ENCODE measurements around the gene SIPA1L3. TPM values are rescaled to one million over a fixed set of nuclear protein-coding genes. Genes with fewer than 3 reads are reported as not detected.

Gene SIPA1L3
- total RNA-seq, 6 donors from 2014 or later, result 57.3 to 91.6 (median 69.4) TPM

- no peaks in the 10 kb centered on the region for H3K9me3 ChIP-seq
- no peak for DNase-seq
- no peak for ATAC-seq (ENCODE audit: low FRiP score in 2 of 2)
- no peaks in the 10 kb centered on the region for H3K27me3 ChIP-seq
- H3K27ac ChIP-seq, result no peak overlapping the region
- peaks cover 6 to 63% (median 26%) of the 10 kb centered on the region in 4 donors for H3K36me3 ChIP-seq
- no peak overlapping the region for H3K4me3 ChIP-seq
- TF ChIP-seq POLR2A (IDR thresholded peaks at IDR 0.05), result no peak
- TF ChIP-seq CTCF (IDR thresholded peaks at IDR 0.05), result no peak
- no peak for TF ChIP-seq POLR2AphosphoS5 (IDR thresholded peaks at IDR 0.05)
- no peak for TF ChIP-seq EP300 (IDR thresholded peaks at IDR 0.05)
- 80 to 81% methylated on average over 6 of the region's 6 CpGs for WGBS, 2 donors
- H3K4me1 ChIP-seq, result no peaks in the 10 kb centered on the region
These were observed 248.4 kb downstream of the SIPA1L3 start for GRCh38 chr19:38155453-38155852.

GRCh38 chr19:38158730-38159129 is 251.7 kb downstream of the SIPA1L3 start:
- 76 to 92% methylated on average over 4 to 5 of the region's 5 CpGs for WGBS, 2 donors
- Histone ChIP-seq H3K27ac (no peak overlapping the region), H3K9me3 (peaks cover 0 to 12% (median 8%) of the 10 kb centered on the region in 4 donors), H3K4me3 (no peak overlapping the region), H3K4me1 (no peaks in the 10 kb centered on the region), H3K36me3 (peaks cover 13 to 64% (median 30%) of the 10 kb centered on the region in 4 donors), H3K27me3 (no peaks in the 10 kb centered on the region)
- TF ChIP-seq EP300 (IDR thresholded peaks at IDR 0.05), result no peak
- no peak for DNase-seq
- ATAC-seq (ENCODE audit: low FRiP score in 2 of 2), result no peak

GRCh38 chr19:38162094-38162493 is 255.1 kb downstream of the SIPA1L3 start:
- peaks cover 0 to 12% (median 8%) of the 10 kb centered on the region in 4 donors for H3K9me3 ChIP-seq
- DNase-seq, result no peak
- H3K36me3 ChIP-seq, result peaks cover 24 to 73% (median 47%) of the 10 kb centered on the region in 4 donors
- H3K4me3 ChIP-seq, result no peak overlapping the region
- no peak for ATAC-seq (ENCODE audit: low FRiP score in 2 of 2)
- TF ChIP-seq POLR2A (IDR thresholded peaks at IDR 0.05), result no peak
- TF ChIP-seq POLR2AphosphoS5 (IDR thresholded peaks at IDR 0.05), result no peak
- no peak for TF ChIP-seq CTCF (IDR thresholded peaks at IDR 0.05)
- TF ChIP-seq EP300 (IDR thresholded peaks at IDR 0.05), result no peak
- no peaks in the 10 kb centered on the region for H3K27me3 ChIP-seq
- H3K27ac ChIP-seq, result no peak overlapping the region
- H3K4me1 ChIP-seq, result no peaks in the 10 kb centered on the region
- WGBS, 2 donors, result 83 to 94% methylated on average over 1 to 5 of the region's 5 CpGs

- Histone ChIP-seq H3K4me1 (no peaks in the 10 kb centered on the region), H3K9me3 (peaks cover 0 to 12% (median 8%) of the 10 kb centered on the region in 4 donors), H3K4me3 (no peak overlapping the region), H3K27me3 (no peaks in the 10 kb centered on the region), H3K27ac (no peak overlapping the region), H3K36me3 (peaks cover 24 to 78% (median 48%) of the 10 kb centered on the region in 4 donors)
- no peak for TF ChIP-seq POLR2A (IDR thresholded peaks at IDR 0.05)
- no peak for TF ChIP-seq EP300 (IDR thresholded peaks at IDR 0.05)
- no peak for TF ChIP-seq CTCF (IDR thresholded peaks at IDR 0.05)
- no peak for TF ChIP-seq POLR2AphosphoS5 (IDR thresholded peaks at IDR 0.05)
- WGBS, 2 donors, result 98 to 100% methylated on average over 7 of the region's 7 CpGs
- DNase-seq (no peak), ATAC-seq (ENCODE audit: low FRiP score in 2 of 2) (no peak)
These were observed 255.6 kb downstream of the SIPA1L3 start for GRCh38 chr19:38162632-38163031.

GRCh38 chr19:38163419-38164290 is 256.6 kb downstream of the SIPA1L3 start:
- no peak for DNase-seq

More at GRCh38 chr19:38163419-38164290, 256.6 kb downstream of the SIPA1L3 start:
- Histone ChIP-seq H3K27ac (no peak overlapping the region), H3K4me1 (no peaks in the 10 kb centered on the region), H3K36me3 (peaks cover 24 to 89% (median 48%) of the 10 kb centered on the region in 4 donors), H3K9me3 (peaks cover 0 to 12% (median 8%) of the 10 kb centered on the region in 4 donors), H3K27me3 (no peaks in the 10 kb centered on the region), H3K4me3 (no peak overlapping the region)
- 94% methylated on average over 23 of the region's 23 CpGs for WGBS, 2 donors
- ATAC-seq (ENCODE audit: low FRiP score in 2 of 2), result no peak
- TF ChIP-seq CTCF (IDR thresholded peaks at IDR 0.05) (no peak), POLR2A (IDR thresholded peaks at IDR 0.05) (no peak), POLR2AphosphoS5 (IDR thresholded peaks at IDR 0.05) (no peak), EP300 (IDR thresholded peaks at IDR 0.05) (no peak)

Data from upper lobe of left lung (tissue), 6 donors.